Hepatocyte (in vitro differentiated cells): ENCODE results near the gene TFDP2.
"Not testable (repeated sequence)": the region's sequence is repeated elsewhere in the genome, so short reads cannot be mapped to it uniquely, and the experiment has no call there.

Source experiments
- CTCF ChIP-seq: fragments of 200-600 bp; sonication (generic); IDR thresholded peaks from 2 replicates; pipeline ENCODE4 v1.5.1; 2016; ENCODE audit warnings: antibody characterized with exemption, mild to moderate bottlenecking; ENCODE audit not compliant: poor library complexity
- EZH2 ChIP-seq: fragments of 200-600 bp; sonication (generic); IDR thresholded peaks from 2 replicates; pipeline ENCODE4 v1.6.1; 2016; ENCODE audit warnings: antibody characterized with exemption, mild to moderate bottlenecking, borderline replicate concordance

- not testable (repeated sequence) for TF ChIP-seq CTCF, EZH2
Measured at GRCh38 chr3:142004957-142005356, 144.4 kb downstream of the TFDP2 start.
